OCI-LY1 (cell line): ENCODE measurements around the gene DIPK1B.

Experiments
- EZH2 ChIP-seq: fragments of 200-600 bp; sonication (generic), shearing (Covaris generic); IDR thresholded peaks from 2 replicates; pipeline ENCODE4 v1.8.0; 2017; ENCODE audit warnings: borderline replicate concordance, mixed run types, mild to moderate bottlenecking, antibody characterized with exemption, low read length, moderate library complexity, mixed read lengths
- TF ChIP-seq, protein P1 (sequence below): fragments of 200-600 bp; sonication (generic), shearing (Covaris generic); IDR thresholded peaks from 2 replicates; pipeline ENCODE4 v1.5.1; 2017; ENCODE audit warnings: mild to moderate bottlenecking, antibody characterized with exemption, low read length, moderate library complexity, mixed read lengths

- TF ChIP-seq, protein P1, sequence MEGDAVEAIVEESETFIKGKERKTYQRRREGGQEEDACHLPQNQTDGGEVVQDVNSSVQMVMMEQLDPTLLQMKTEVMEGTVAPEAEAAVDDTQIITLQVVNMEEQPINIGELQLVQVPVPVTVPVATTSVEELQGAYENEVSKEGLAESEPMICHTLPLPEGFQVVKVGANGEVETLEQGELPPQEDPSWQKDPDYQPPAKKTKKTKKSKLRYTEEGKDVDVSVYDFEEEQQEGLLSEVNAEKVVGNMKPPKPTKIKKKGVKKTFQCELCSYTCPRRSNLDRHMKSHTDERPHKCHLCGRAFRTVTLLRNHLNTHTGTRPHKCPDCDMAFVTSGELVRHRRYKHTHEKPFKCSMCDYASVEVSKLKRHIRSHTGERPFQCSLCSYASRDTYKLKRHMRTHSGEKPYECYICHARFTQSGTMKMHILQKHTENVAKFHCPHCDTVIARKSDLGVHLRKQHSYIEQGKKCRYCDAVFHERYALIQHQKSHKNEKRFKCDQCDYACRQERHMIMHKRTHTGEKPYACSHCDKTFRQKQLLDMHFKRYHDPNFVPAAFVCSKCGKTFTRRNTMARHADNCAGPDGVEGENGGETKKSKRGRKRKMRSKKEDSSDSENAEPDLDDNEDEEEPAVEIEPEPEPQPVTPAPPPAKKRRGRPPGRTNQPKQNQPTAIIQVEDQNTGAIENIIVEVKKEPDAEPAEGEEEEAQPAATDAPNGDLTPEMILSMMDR, result no peak
- TF ChIP-seq EZH2, result no peak
Measured at GRCh38 chr9:136662656-136663581, 49.5 kb upstream of the DIPK1B start, which contains the start of gene EGFL7.
